HL-60/S4 treated with retinoic acid at 250 ng/mL for 4 days and 3 days (cell line): Measurements from ENCODE around the gene RIMBP3B.
"Not testable (repeated sequence)": the region's sequence is repeated elsewhere in the genome, so short reads cannot be mapped to it uniquely, and the experiment has no call there.

Experiments used
- in situ Hi-C: fragments of 300-500 bp; cut with MboI; formaldehyde crosslinking; loops from 2 replicates; pipeline ENCODE4 v1.7.0; 2022; ENCODE audit warnings: low sequenced_read_pairs

Gene RIMBP3B, protein sequence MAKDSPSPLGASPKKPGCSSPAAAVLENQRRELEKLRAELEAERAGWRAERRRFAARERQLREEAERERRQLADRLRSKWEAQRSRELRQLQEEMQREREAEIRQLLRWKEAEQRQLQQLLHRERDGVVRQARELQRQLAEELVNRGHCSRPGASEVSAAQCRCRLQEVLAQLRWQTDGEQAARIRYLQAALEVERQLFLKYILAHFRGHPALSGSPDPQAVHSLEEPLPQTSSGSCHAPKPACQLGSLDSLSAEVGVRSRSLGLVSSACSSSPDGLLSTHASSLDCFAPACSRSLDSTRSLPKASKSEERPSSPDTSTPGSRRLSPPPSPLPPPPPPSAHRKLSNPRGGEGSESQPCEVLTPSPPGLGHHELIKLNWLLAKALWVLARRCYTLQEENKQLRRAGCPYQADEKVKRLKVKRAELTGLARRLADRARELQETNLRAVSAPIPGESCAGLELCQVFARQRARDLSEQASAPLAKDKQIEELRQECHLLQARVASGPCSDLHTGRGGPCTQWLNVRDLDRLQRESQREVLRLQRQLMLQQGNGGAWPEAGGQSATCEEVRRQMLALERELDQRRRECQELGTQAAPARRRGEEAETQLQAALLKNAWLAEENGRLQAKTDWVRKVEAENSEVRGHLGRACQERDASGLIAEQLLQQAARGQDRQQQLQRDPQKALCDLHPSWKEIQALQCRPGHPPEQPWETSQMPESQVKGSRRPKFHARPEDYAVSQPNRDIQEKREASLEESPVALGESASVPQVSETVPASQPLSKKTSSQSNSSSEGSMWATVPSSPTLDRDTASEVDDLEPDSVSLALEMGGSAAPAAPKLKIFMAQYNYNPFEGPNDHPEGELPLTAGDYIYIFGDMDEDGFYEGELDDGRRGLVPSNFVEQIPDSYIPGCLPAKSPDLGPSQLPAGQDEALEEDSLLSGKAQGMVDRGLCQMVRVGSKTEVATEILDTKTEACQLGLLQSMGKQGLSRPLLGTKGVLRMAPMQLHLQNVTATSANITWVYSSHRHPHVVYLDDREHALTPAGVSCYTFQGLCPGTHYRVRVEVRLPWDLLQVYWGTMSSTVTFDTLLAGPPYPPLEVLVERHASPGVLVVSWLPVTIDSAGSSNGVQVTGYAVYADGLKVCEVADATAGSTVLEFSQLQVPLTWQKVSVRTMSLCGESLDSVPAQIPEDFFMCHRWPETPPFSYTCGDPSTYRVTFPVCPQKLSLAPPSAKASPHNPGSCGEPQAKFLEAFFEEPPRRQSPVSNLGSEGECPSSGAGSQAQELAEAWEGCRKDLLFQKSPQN (N-terminal part only)

DNA sequence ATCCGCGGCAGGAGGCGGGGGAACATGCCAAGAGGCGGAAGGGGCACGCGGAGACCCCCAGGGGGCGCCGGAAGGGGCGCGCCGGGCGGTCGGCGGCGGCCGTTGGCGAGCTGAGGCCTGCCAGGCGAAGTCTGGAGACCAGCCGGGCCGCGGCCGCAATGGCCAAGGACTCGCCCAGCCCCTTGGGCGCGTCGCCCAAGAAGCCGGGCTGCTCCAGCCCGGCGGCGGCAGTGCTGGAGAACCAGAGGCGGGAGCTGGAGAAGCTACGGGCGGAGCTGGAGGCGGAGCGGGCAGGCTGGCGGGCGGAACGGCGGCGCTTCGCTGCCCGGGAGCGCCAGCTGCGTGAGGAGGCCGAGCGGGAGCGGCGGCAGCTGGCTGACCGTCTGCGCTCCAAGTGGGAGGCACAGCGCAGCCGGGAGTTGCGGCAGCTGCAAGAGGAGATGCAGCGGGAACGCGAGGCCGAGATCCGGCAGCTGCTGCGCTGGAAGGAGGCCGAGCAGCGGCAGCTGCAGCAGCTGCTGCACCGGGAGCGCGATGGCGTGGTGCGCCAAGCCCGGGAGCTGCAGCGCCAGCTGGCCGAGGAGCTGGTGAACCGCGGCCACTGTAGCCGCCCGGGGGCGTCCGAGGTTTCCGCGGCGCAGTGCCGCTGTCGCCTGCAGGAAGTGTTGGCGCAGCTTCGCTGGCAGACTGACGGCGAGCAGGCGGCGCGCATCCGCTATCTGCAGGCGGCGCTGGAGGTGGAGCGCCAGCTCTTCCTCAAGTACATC, at the start of gene RIMBP3B:
TSS of gene RIMBP3B (plus strand) at position 51 of the 767 bp plus-strand sequence. CDS start at position 159, 108 bp downstream.
- in situ Hi-C loops, result not testable (repeated sequence)

DNA sequence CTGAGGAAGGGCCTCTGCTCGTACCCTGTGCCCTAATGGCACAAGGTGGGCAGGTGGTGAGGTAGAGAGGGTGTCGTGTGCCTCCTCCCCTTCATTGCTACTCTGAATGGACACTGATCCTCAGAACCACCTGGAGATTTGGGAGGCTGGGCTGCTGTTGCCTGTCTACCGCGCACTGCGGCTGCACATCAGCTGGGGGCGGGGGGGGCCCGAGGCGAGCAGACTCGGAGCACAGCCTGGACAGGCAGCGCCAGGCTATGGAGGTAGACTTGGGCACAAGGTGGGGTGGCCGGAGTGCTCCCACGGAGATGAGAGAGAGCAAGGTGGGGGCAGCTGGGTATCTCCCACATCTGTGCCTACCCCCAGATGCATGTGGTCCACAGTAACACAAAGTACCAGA, 26.0 kb upstream of the RIMBP3B start:
- in situ Hi-C loops, result not testable (repeated sequence)

DNA sequence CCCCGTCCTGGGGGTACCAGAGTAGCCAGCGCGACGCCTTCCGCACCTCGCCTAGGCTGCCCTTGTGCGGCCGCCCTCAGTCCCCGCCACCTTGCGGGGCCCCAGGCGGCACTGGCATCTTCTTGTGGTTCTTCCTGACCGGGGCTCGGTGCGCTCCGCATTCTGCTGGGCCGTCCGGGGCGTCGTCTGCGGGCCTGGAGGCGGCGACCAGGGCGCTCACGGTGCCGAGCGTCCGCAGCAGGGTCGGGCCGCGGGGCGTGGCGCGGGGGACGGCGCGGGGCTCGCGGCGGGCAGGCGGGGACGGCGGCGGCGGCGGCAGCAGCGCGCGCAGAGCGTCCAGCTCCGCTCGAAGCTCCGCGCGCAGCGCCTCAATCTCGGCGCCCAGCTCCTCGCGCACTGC, 23.0 kb upstream of the RIMBP3B start:
- in situ Hi-C loops, result not testable (repeated sequence)

GRCh38 chr22:21362473-21362872, 21.1 kb upstream of the RIMBP3B start:
- in situ Hi-C loops, result not testable (repeated sequence)

DNA sequence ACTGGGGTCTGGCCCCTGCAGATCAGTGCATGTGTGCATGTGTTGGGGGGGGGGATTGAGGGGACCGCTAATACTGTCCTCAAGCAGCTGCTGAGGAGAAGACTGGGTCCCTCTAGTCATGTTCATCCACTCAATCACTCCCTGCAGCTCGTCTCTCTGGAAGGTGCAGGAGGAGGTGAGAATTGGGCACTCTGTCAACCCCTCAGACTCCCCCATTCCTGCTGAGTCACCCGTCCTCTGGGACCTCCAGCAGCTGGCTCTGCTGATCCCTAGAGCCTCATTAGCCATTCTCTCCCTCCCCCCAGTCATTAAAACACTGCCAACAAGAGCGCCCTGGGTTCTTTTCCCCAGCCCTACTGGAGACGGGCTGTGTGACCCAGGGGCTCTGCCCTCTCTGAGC, 20.5 kb upstream of the RIMBP3B start:
- in situ Hi-C loops, result not testable (repeated sequence)

- in situ Hi-C loops, result not testable (repeated sequence)
These were observed 19.7 kb upstream of the RIMBP3B start for GRCh38 chr22:21363803-21364202.

- in situ Hi-C loops, result not testable (repeated sequence)
These were observed 19.2 kb upstream of the RIMBP3B start for GRCh38 chr22:21364362-21364761.

DNA sequence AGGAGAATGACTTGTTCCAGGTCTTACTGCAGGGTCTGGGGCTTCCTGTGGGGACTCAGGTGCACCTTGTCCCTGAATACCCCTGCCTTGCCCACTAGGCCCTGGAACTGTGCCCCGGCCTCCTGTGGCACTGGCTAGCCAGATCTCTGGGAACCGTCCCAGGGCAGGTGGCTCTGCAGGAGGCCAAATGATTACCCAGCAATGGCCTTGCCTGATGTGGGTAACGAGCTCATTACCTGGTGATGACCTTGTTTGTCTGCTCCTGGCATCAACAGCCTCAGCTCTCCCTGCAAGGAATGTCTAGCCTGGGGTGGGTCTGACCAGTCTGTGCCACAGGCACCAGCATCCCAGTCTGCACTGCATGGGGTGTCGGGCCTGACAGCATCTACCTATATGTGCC, 18.2 kb upstream of the RIMBP3B start:
- in situ Hi-C loops, result not testable (repeated sequence)

DNA sequence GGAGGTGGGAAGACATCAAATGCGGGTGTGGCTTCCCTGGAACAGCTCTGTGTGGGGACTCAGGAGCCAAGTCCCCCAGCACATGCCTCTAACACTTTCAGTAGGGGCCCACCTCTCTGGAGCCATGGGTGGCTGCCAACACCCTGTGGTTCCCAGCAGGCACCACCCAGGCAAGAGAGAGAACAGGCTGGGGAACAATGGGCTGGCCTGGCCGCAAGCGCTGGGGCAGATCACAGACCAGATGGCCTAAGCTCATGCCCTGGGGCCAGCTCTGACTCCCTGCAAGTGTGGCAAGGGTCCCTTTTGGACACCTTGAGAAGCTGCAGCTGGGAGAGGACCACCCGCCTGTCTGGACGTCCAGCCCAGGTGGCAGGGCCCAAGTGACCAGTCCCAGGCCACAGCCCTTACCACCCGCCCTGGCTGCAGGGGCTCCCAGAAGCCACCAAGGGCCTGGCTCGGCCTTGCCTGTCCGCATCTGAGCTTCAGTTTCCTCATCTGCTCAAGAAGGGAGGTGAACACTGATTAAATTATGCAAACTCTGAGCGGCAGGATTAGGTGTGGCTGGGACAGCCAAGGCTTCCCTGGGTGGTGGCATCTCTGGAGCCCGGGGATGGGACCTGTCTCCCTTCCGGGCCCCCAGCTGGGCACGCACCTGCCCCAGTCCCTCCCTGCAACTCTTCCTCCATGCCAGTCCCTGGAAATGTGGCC, 14.8 kb upstream of the RIMBP3B start:
- in situ Hi-C loops, result not testable (repeated sequence)

GRCh38 chr22:21375880-21376279, 7.7 kb upstream of the RIMBP3B start:
- in situ Hi-C loops, result not testable (repeated sequence)

DNA sequence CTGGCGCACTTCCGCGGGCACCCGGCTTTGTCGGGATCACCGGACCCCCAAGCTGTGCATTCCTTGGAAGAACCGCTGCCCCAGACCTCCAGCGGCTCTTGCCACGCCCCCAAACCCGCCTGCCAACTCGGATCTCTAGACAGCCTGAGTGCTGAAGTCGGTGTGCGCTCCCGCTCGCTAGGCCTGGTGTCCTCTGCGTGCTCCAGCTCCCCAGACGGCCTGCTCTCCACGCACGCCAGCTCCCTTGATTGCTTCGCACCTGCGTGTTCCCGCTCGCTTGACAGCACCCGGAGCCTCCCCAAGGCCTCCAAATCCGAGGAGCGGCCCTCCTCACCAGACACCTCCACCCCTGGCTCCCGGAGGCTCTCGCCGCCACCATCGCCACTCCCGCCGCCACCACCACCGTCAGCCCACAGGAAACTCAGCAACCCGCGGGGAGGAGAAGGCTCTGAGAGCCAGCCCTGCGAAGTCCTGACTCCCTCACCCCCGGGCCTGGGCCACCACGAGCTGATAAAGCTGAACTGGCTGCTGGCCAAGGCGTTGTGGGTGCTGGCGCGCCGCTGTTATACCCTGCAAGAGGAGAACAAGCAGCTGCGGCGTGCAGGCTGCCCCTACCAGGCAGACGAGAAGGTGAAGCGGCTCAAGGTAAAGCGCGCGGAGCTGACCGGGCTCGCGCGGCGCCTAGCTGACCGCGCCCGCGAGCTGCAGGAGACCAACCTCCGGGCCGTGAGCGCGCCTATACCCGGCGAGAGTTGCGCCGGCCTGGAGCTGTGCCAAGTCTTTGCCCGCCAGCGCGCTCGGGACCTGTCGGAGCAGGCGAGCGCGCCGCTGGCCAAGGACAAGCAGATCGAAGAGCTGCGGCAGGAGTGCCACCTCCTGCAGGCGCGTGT, 1.2 kb downstream of the RIMBP3B start:
- in situ Hi-C loops, result not testable (repeated sequence)

DNA sequence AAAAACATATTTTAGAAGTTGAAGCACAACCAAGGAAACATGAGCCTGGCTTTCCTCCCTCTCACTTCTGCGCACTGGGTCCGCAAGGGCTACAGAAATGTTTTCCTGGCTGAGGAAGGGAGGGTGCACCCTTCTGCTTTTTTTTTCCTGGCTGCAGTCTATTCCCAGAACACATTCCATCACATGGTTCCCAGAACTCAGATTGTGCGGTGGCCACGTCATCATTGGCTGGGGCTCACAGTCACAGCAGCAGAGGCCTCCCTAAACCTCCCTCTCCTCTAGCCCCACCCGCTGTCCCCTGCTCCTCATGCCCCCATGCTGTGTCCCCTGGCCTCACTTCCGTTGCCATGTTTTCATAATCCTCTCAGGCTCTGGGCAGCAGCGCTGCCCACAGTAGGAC, 5.9 kb downstream of the RIMBP3B start:
- in situ Hi-C loops, result not testable (repeated sequence)

DNA sequence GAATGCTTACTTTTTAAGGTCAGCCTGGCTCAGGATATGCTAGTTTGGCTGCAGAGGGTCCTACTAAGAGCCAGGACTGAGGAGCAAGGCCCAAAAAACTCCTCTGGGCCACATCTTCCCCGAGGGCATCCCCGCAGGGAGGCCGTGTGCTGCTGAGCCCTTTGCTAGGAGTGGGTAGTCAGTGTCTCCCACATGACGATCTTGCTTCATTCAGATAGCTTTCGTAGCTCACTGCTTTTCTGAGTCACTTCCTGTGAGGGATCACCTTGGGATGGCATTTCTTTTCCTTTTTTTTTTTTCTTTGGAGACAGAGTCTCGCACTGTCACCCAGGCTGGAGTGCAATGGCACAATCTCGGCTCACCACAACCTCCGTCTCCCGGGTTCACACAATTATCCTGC, 6.5 kb downstream of the RIMBP3B start:
- in situ Hi-C loops, result not testable (repeated sequence)

- in situ Hi-C loops, result not testable (repeated sequence)
These were observed 11.1 kb downstream of the RIMBP3B start for GRCh38 chr22:21394613-21395012.

- in situ Hi-C loops, result not testable (repeated sequence)
These were observed 17.8 kb downstream of the RIMBP3B start for GRCh38 chr22:21401197-21401969.

- in situ Hi-C loops, result not testable (repeated sequence)
These were observed 19.3 kb downstream of the RIMBP3B start for GRCh38 chr22:21402763-21403314.

DNA sequence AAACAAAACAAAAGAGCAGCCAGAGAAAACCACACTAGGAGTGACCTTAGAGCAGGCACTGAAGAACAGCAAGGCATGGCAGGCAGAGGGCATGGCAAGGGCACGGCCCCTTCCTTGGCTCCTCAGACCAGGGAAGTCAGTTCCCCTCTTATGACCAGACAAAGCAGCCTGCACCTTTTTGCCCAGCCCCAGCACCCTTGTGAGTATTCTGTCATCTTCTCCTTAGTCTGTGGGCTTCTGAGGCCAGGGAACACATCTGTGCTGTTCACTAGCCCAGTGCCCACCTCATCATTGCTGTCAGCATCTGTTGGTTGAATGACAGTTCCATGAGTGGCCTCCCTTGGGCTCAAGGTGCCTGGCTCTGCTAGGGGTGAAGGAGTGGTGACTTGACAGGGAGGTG, 23.6 kb downstream of the RIMBP3B start:
- in situ Hi-C loops, result not testable (repeated sequence)
